ENCODE data around the gene ZNF513.
"Not testable (repeated sequence)": the region's sequence is repeated elsewhere in the genome, so short reads cannot be mapped to it uniquely, and the experiment has no call there.

Gene ZNF513

DNA sequence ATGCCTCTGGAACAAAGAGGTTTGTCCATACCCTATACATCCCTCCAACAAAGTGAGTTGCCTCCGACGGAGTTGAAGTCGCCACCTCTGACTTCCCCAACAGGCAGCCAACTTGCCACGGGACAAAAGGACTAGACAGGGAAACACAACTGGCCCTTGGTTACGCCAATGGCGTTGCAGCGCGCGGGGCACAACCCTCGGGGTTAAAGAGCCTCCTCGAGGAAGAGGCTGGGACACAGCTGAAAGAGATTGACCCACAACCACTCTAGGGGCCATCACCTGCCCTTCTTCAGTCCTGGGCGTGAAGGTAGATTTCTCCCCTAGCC is 24.5 kb downstream of the ZNF513 start:
- DNase-seq (ENCODE audit: low read depth), result no peak

GRCh38 chr2:27354597-27354927 is 26.0 kb downstream of the ZNF513 start:
- DNase-seq (ENCODE audit: low read depth), result no peak

- no peak for DNase-seq (ENCODE audit: low read depth)
These were observed 26.6 kb downstream of the ZNF513 start for GRCh38 chr2:27353762-27354596.

DNA sequence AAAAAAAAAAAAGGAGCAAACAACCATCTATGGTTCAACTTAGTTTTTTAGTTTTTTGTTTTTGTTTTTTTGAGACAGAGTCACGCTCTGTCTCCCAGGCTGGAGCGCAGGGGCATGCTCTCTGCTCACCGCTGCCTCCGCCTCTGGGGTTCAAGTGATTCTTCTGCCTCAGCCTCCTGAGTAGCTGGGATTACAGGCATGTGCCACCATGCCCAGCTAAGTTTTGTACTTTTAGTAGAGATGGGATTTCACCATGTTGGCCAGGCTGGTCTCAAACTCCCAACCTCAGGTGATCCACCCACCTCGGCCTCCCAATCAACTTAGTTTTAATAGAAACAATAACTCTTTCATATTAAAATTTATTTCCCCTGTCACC is 27.2 kb downstream of the ZNF513 start:
- DNase-seq (ENCODE audit: low read depth), result not testable (repeated sequence)

- DNase-seq (ENCODE audit: low read depth), result no peak
These were observed 28.5 kb downstream of the ZNF513 start for GRCh38 chr2:27351802-27352598.

GRCh38 chr2:27350106-27350693 is 30.3 kb downstream of the ZNF513 start:
- no peak for DNase-seq (ENCODE audit: low read depth)

- DNase-seq (ENCODE audit: low read depth), result no peak
These were observed 32.9 kb downstream of the ZNF513 start for GRCh38 chr2:27347641-27348040.

DNA sequence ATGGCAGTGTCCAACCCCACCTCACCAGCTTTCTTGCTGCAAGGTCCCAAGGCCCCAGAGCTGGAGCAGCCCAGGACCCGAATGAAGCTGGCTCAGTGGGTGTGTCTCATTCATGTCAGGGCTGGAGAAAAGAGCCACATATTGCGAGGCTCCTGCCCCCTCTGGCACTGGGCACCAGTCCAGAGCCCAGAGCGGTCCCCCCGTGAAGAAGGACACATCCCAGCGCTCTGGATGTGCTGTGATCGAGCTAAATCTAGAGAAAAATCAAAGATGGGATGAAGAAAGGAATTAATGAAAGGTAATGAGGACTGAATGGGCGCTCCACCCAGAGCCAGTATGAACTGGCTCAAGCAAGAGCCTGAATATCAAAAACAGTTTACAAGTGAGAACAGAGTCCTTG is 44.4 kb downstream of the ZNF513 start:
- no peak for DNase-seq (ENCODE audit: low read depth)

GRCh38 chr2:27335311-27335710 is 45.2 kb downstream of the ZNF513 start:
- no peak for DNase-seq (ENCODE audit: low read depth)
